Stimulated activated CD8-positive, alpha-beta memory T cell treated with anti-CD3 and anti-CD28 coated beads, Interleukin-2, amount 100 ng/mL, for 48 hours (primary cell): ENCODE data around the gene ZNF101.

Experiments
- DNase-seq, 2 donors: peaks; one replicate each; pipeline ENCODE4 v3.0.0-alpha.2; 2020; ENCODE audit warnings: low read depth in 2 of 2

ZNF101 gene

GRCh38 chr19:19642506-19643157 lies 26.0 kb upstream of the ZNF101 start:
- peak; percentile 43 to 45 for DNase-seq

- DNase-seq = peak; percentile 81 to 83
Measured at GRCh38 chr19:19643158-19644053, 25.2 kb upstream of the ZNF101 start, which contains the start of gene GMIP. Gene GMIP (minus strand): TSS chr19:19643657. CDS start chr19:19643529, 128 bp downstream.

- no peak for DNase-seq
Measured at GRCh38 chr19:19644054-19644388, 24.6 kb upstream of the ZNF101 start.

- DNase-seq = no peak
Measured at GRCh38 chr19:19645233-19645870, 23.3 kb upstream of the ZNF101 start.

GRCh38 chr19:19647037-19647835 lies 21.4 kb upstream of the ZNF101 start:
- DNase-seq = no peak

- no peak for DNase-seq
Measured at GRCh38 chr19:19649155-19649554, 19.5 kb upstream of the ZNF101 start.

GRCh38 chr19:19649580-19649995 lies 19.1 kb upstream of the ZNF101 start:
- no peak for DNase-seq

- DNase-seq = no peak
Measured at GRCh38 chr19:19650331-19650730, 18.3 kb upstream of the ZNF101 start.

GRCh38 chr19:19651076-19651475 lies 17.6 kb upstream of the ZNF101 start:
- DNase-seq = no peak

- no peak for DNase-seq
Measured at GRCh38 chr19:19652482-19653295, 15.9 kb upstream of the ZNF101 start.

GRCh38 chr19:19653597-19654147 lies 15.0 kb upstream of the ZNF101 start:
- DNase-seq = no peak

GRCh38 chr19:19654441-19654840 lies 14.2 kb upstream of the ZNF101 start:
- no peak for DNase-seq

- no peak for DNase-seq
Measured at GRCh38 chr19:19655051-19655594, 13.5 kb upstream of the ZNF101 start.

- DNase-seq = no peak
Measured at GRCh38 chr19:19655641-19656343, 12.8 kb upstream of the ZNF101 start.

- no peak for DNase-seq
Measured at GRCh38 chr19:19656451-19657396, 11.9 kb upstream of the ZNF101 start.

GRCh38 chr19:19657397-19657783 lies 11.2 kb upstream of the ZNF101 start:
- DNase-seq = no peak

- no peak for DNase-seq
Measured at GRCh38 chr19:19659646-19660245, 8.9 kb upstream of the ZNF101 start.

GRCh38 chr19:19661141-19661674 lies 7.4 kb upstream of the ZNF101 start:
- no peak for DNase-seq
